ENCODE measurements around the gene SGCD.

- TF ChIP-seq POLR2A (IDR thresholded peaks at IDR 0.05) (no peak), POLR2AphosphoS5 (IDR thresholded peaks at IDR 0.05) (no peak)
- TF ChIP-seq, protein P1, sequence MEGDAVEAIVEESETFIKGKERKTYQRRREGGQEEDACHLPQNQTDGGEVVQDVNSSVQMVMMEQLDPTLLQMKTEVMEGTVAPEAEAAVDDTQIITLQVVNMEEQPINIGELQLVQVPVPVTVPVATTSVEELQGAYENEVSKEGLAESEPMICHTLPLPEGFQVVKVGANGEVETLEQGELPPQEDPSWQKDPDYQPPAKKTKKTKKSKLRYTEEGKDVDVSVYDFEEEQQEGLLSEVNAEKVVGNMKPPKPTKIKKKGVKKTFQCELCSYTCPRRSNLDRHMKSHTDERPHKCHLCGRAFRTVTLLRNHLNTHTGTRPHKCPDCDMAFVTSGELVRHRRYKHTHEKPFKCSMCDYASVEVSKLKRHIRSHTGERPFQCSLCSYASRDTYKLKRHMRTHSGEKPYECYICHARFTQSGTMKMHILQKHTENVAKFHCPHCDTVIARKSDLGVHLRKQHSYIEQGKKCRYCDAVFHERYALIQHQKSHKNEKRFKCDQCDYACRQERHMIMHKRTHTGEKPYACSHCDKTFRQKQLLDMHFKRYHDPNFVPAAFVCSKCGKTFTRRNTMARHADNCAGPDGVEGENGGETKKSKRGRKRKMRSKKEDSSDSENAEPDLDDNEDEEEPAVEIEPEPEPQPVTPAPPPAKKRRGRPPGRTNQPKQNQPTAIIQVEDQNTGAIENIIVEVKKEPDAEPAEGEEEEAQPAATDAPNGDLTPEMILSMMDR (IDR thresholded peaks at IDR 0.05 in 8 of 11, conservative IDR thresholded peaks at IDR 0.05 in 3 of 11) = no peak
Observed at GRCh38 chr5:156330141-156330870, 3.3 kb downstream of the SGCD start.

All from spleen (tissue), 7 donors.